Lower lobe of right lung (tissue), 2 donors: Measurements from ENCODE around the gene NKAIN2. TPM values are rescaled to one million over a fixed set of nuclear protein-coding genes. Genes with fewer than 3 reads are reported as not detected.

ENCODE experiments used
- ATAC-seq, 2 donors: fragments of 200-7000 bp; cut with Tn5 transposase; one replicate each; pipeline ENCODE4 v1.9.1; 2020 to 2022; ENCODE audit warnings: mild to moderate bottlenecking in 2 of 2, moderate library complexity in 2 of 2
- DNase-seq: peaks from one replicate; pipeline ENCODE4 v3.0.0-alpha.2; 2020
- H3K27ac ChIP-seq: fragments of 200-600 bp; one replicate; pipeline ENCODE4 v1.8.0; 2022
- H3K27me3 ChIP-seq: fragments of 200-600 bp; one replicate; pipeline ENCODE4 v1.8.0; 2022; ENCODE audit warnings: low read depth
- H3K36me3 ChIP-seq: fragments of 200-600 bp; one replicate; pipeline ENCODE4 v1.8.0; 2022; ENCODE audit warnings: mild to moderate bottlenecking
- H3K4me1 ChIP-seq: fragments of 200-600 bp; one replicate; pipeline ENCODE4 v1.8.0; 2022
- H3K4me3 ChIP-seq: fragments of 200-600 bp; one replicate; pipeline ENCODE4 v1.8.0; 2022; ENCODE audit warnings: mild to moderate bottlenecking
- H3K9me3 ChIP-seq: fragments of 200-600 bp; one replicate; pipeline ENCODE4 v1.8.0; 2022
- CTCF ChIP-seq: fragments of 200-600 bp; IDR thresholded peaks from one replicate; pipeline ENCODE4 v1.8.0; 2022; ENCODE audit warnings: antibody characterized with exemption, mild to moderate bottlenecking
- intact Hi-C: fragments of 100-400 bp; cut with DNase I; formaldehyde crosslinking; loops from one replicate; pipeline ENCODE4 v1.11.0; 2022
- total RNA-seq: library from RNA; stranded (reverse); fragmentation: NEBNext Ultra II Directional; extraction: Animal tissue kit (Norgen Biotek cat#: 25700); gene quantifications from one replicate; pipeline ENCODE4 v1.2.1, GENCODE V29; 2021
- donor health status: DM: no; HTN: yes; CAD: no; lungs with severe emphysema.

The NKAIN2 gene
- total RNA-seq, 1 donor from 2014 or later: 0.12 TPM

- ATAC-seq: no peak
- no peaks in the 10 kb centered on the region for H3K4me1 ChIP-seq
- H3K27me3 ChIP-seq: no peaks in the 10 kb centered on the region
- H3K27ac ChIP-seq: no peak overlapping the region
- H3K36me3 ChIP-seq: no peaks in the 10 kb centered on the region
- DNase-seq: no peak
- no peak overlapping the region for H3K4me3 ChIP-seq
- peaks cover 17% of the 10 kb centered on the region for H3K9me3 ChIP-seq
- no peak for TF ChIP-seq CTCF
- intact Hi-C loops: no loop called here
These were observed 872.4 kb downstream of the NKAIN2 start for GRCh38 chr6:124676033-124676432.

DNA sequence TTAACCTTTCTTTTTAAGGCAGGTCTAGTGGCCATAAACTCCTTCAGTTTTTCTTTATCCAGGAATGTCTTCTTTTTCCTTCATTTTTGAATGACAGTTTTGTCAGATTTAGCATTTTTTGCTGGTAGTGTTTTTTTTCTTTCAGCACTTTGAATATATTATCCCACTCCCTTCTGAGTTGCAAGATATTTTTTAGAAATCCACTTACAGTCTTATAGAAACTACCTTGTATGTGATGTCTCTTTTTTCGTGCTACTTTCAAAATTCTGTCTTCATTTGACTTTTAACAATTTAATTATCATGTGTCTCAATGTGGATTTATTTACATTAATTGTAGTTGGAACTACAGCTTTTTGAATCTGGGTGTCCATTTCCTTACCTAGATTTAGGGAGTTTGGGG is 874.2 kb downstream of the NKAIN2 start:
- Histone ChIP-seq H3K27ac (no peak overlapping the region), H3K4me1 (no peaks in the 10 kb centered on the region), H3K27me3 (no peaks in the 10 kb centered on the region), H3K4me3 (no peak overlapping the region), H3K9me3 (peaks cover 17% of the 10 kb centered on the region), H3K36me3 (no peaks in the 10 kb centered on the region)
- intact Hi-C loops: no loop called here
- ATAC-seq (no peak), DNase-seq (no peak)
- TF ChIP-seq CTCF: no peak

DNA sequence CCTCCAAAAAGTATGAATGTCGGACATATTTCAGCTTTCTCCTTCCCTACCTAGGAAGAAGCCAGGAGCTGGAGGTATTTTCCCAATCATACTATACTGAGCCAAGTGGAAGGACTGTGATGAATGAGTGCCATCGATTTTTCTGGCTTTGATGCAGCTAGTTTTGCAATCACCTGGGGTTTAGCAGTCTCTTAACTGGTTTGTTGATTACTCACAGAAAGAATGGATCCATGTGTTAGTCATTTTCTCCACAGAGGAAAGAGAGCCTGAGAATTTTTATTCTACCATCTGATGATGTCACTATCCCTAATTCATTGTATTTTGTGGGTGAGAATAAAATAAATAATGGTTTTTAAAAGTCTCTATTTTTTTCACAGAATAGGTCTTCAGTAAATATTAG is 875.7 kb downstream of the NKAIN2 start:
- Histone ChIP-seq H3K27me3 (no peaks in the 10 kb centered on the region), H3K4me3 (no peak overlapping the region), H3K9me3 (peaks cover 10% of the 10 kb centered on the region), H3K36me3 (no peaks in the 10 kb centered on the region), H3K4me1 (no peaks in the 10 kb centered on the region), H3K27ac (no peak overlapping the region)
- intact Hi-C loops: no loop called here
- DNase-seq (no peak), ATAC-seq (no peak)
- TF ChIP-seq CTCF: no peak

GRCh38 chr6:124682751-124683150 is 879.1 kb downstream of the NKAIN2 start:
- TF ChIP-seq CTCF: no peak
- intact Hi-C loops: no loop called here

DNA sequence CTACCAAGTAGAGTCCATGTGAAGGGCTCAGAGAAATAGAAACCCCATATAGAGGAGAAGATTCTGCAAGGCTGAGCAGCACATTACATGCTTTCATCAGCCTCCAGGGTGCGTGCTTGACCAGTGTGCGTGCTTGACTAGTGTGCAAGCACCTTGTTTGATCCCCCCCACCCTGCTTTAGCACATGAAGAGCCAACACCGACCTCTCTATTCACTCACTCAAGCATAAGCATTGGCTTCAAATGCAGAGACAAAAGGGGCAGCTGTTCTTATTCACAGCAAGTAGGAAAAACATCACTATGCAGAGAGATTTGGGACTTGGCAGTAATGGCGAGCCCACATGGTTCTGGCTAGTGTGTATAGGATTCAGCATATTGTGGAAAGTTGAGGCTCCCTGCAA is 879.8 kb downstream of the NKAIN2 start:
- intact Hi-C loops: no loop called here
- Histone ChIP-seq H3K4me3 (no peak overlapping the region), H3K4me1 (no peaks in the 10 kb centered on the region), H3K9me3 (no peaks in the 10 kb centered on the region), H3K27ac (no peak overlapping the region), H3K27me3 (no peaks in the 10 kb centered on the region), H3K36me3 (no peaks in the 10 kb centered on the region)
- TF ChIP-seq CTCF: no peak
- no peak for DNase-seq
- no peak for ATAC-seq

More at GRCh38 chr6:124682751-124683150, 879.1 kb downstream of the NKAIN2 start:
- Histone ChIP-seq H3K27me3 (no peaks in the 10 kb centered on the region), H3K4me1 (no peaks in the 10 kb centered on the region), H3K4me3 (no peak overlapping the region), H3K36me3 (no peaks in the 10 kb centered on the region), H3K9me3 (peaks cover 7% of the 10 kb centered on the region), H3K27ac (no peak overlapping the region)
- ATAC-seq (no peak), DNase-seq (no peak)

DNA sequence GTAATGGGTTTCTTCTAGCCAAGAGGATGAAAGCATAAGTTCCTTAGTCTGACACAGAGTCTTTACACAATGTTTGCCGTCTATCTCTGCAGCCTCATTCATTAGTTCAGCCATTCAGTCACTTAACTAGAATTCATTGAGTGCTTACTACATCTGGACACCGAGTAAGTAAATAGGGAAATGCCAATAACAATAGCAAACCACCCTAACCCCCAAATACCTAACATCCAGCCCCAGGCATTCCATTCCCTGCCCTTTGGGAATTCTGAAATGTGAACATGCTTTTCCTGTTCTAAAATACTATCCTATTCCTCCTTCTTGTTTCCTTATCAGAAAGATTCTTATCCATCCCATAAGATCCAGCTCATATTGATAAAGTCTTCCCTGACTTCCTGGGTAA is 881.0 kb downstream of the NKAIN2 start:
- Histone ChIP-seq H3K27ac (no peak overlapping the region), H3K36me3 (no peaks in the 10 kb centered on the region), H3K27me3 (no peaks in the 10 kb centered on the region), H3K9me3 (no peaks in the 10 kb centered on the region), H3K4me3 (no peak overlapping the region), H3K4me1 (no peaks in the 10 kb centered on the region)
- intact Hi-C loops: no loop called here
- ATAC-seq (no peak), DNase-seq (no peak)
- no peak for TF ChIP-seq CTCF
